Measurements from ENCODE around the gene GUSB. TPM values are rescaled to one million over a fixed set of nuclear protein-coding genes. Genes with fewer than 3 reads are reported as not detected.
A peak's percentile ranks its signal among the peaks of the same experiment; 100 is the strongest.

GUSB gene
- total RNA-seq, 1 experiment from 2014 or later = 62.0 TPM

- Histone ChIP-seq H2BK12ac (ENCODE audit: insufficient read length, low read depth, low read length) (no peak overlapping the region), H4K5ac (ENCODE audit: insufficient read length, low read depth, low read length) (no peak overlapping the region), H3K27ac (ENCODE audit: insufficient read length, low read depth, low read length) (no peak overlapping the region), H3K23me2 (ENCODE audit: insufficient read length, low read depth, low read length, poor library complexity, severe bottlenecking) (no peaks in the 10 kb centered on the region), H2BK5ac (ENCODE audit: insufficient read length, low read length) (no peak overlapping the region), H3K79me2 (ENCODE audit: insufficient read depth, low read length) (no peaks in the 10 kb centered on the region), H2AFZ (ENCODE audit: low read length) (no peak overlapping the region), H3K4me1 (ENCODE audit: insufficient read depth, low read length) (no peaks in the 10 kb centered on the region), H3K14ac (ENCODE audit: insufficient read depth, low read length) (no peak overlapping the region), H3K27me3 (ENCODE audit: insufficient read depth, low read length) (no peaks in the 10 kb centered on the region), H2AK5ac (ENCODE audit: insufficient read length, low read length) (no peak overlapping the region), H4K8ac (replicated peaks; ENCODE audit: insufficient read length, low read depth, low read length) (no peak overlapping the region), H3K4me2 (ENCODE audit: insufficient read depth, insufficient read length, low read length) (no peak overlapping the region), H4K91ac (ENCODE audit: insufficient read length, low read depth, low read length) (no peak overlapping the region), H4K20me1 (ENCODE audit: control insufficient read depth, insufficient read depth, insufficient read length) (no peaks in the 10 kb centered on the region), H2BK120ac (ENCODE audit: low read depth, low read length, poor library complexity, severe bottlenecking) (no peak overlapping the region), H3K18ac (ENCODE audit: insufficient read length, low read depth, low read length) (no peak overlapping the region), H3K4ac (ENCODE audit: low read depth, low read length) (no peak overlapping the region), H3K23ac (ENCODE audit: insufficient read length, low read depth, low read length) (no peak overlapping the region), H2BK15ac (ENCODE audit: low read depth, low read length) (no peak overlapping the region), H3T11ph (ENCODE audit: low read length) (no peak overlapping the region), H3K9me3 (ENCODE audit: control insufficient read depth, low read depth, low read length) (no peaks in the 10 kb centered on the region), H3K79me1 (ENCODE audit: insufficient read depth, low read depth, low read length, poor library complexity, severe bottlenecking) (peaks cover 4% of the 10 kb centered on the region), H3K9ac (ENCODE audit: extremely low read depth, insufficient read length, low read length) (no peak overlapping the region), H3K56ac (ENCODE audit: insufficient read length, low read depth, low read length) (no peak overlapping the region), H2BK20ac (ENCODE audit: low read depth, low read length, poor library complexity, severe bottlenecking) (no peak overlapping the region)
- Mint-ChIP-seq H3K36me3 (ENCODE audit: insufficient read depth in 1 of 3, low read depth in 3 of 3) (peaks cover 0 to 9% (median 5%) of the 10 kb centered on the region in 3 experiments; a peak in 3 of 7 replicates), H3K9me3 (no peaks in the 10 kb centered on the region), H3K27me3 (ENCODE audit: low read depth) (no peaks in the 10 kb centered on the region), H3K27ac (peak overlapping the region in 1 of 3 experiments; percentile 57; a peak in 1 of 7 replicates), H3K4me3 (no peak overlapping the region), H3K4me1 (peaks cover 3 to 6% of the 10 kb centered on the region in 2 experiments; a peak in 2 of 4 replicates)
- TF ChIP-seq CTCF (conservative IDR thresholded peaks at IDR 0.05) = no peak
- no peak for DNase-seq
- WGBS (ENCODE audit: extremely low coverage, insufficient read length, low lambda C conversion rate) = no CpG with 5 or more reads among the region's 2 CpGs
These were observed 44.7 kb downstream of the GUSB start for GRCh38 chr7:65937296-65937695.
